Neural cell (in vitro differentiated cells): ENCODE data around the gene IL17A. TPM values are rescaled to one million over a fixed set of nuclear protein-coding genes. Genes with fewer than 3 reads are reported as not detected.

Experiments
- H2AFZ ChIP-seq: fragments of 200-600, 300-800 bp; sonication (generic), shearing (Covaris generic); 2 replicates; pipeline ENCODE4 v1.6.0; 2014; ENCODE audit warnings: low read depth, mild to moderate bottlenecking, antibody characterized with exemption, low read length, moderate library complexity
- H3F3A ChIP-seq: fragments of 200-600 bp; shearing (Covaris generic); 2 replicates; pipeline ENCODE4 v1.6.1; 2016; ENCODE audit warnings: mild to moderate bottlenecking, moderate library complexity, mixed read lengths, antibody characterized with exemption, low read length; ENCODE audit not compliant: insufficient read depth, poor library complexity, severe bottlenecking
- H3K27ac ChIP-seq: fragments of 200-600, 300-800 bp; sonication (generic), shearing (Covaris generic); 2 replicates; pipeline ENCODE4 v1.5.1; 2014; ENCODE audit warnings: mild to moderate bottlenecking, low read length, moderate library complexity
- H3K27me3 ChIP-seq: fragments of 300-800, 200-600 bp; sonication (generic), shearing (Covaris generic); 2 replicates; pipeline ENCODE4 v1.6.0; 2014; ENCODE audit warnings: mild to moderate bottlenecking, low read depth, low read length, moderate library complexity; ENCODE audit not compliant: insufficient read depth
- H3K36me3 ChIP-seq: fragments of 300-800, 200-600 bp; sonication (generic), shearing (Covaris generic); 2 replicates; pipeline ENCODE4 v1.5.1; 2014; ENCODE audit warnings: mild to moderate bottlenecking, antibody characterized with exemption, low read length, moderate library complexity; ENCODE audit not compliant: insufficient read depth
- H3K4me2 ChIP-seq: fragments of 300-800, 200-600 bp; sonication (generic), shearing (Covaris generic); 2 replicates; pipeline ENCODE4 v1.6.0; 2014; ENCODE audit warnings: mild to moderate bottlenecking, low read length
- H3K4me3 ChIP-seq: fragments of 300-800, 200-600 bp; sonication (generic), shearing (Covaris generic); 2 replicates; pipeline ENCODE4 v1.5.1; 2014; ENCODE audit warnings: mild to moderate bottlenecking, low read length, moderate library complexity
- H3K79me2 ChIP-seq: fragments of 200-600 bp; shearing (Covaris generic); replicated peaks from 2 replicates; pipeline ENCODE4 v1.6.0; 2014; ENCODE audit warnings: mild to moderate bottlenecking, low read length, moderate library complexity; ENCODE audit not compliant: insufficient read depth
- H3K9ac ChIP-seq: fragments of 300-800, 200-600 bp; sonication (generic), shearing (Covaris generic); 2 replicates; pipeline ENCODE4 v1.6.1; 2016; ENCODE audit warnings: mild to moderate bottlenecking, low read length, mixed read lengths
- H3K9me2 ChIP-seq: fragments of 200-600 bp; shearing (Covaris generic); 2 replicates; pipeline ENCODE4 v1.6.1; 2016; ENCODE audit warnings: mild to moderate bottlenecking, low read length, mixed read lengths; ENCODE audit not compliant: insufficient read depth
- H3K9me3 ChIP-seq: fragments of 200-600, 300-800 bp; sonication (generic), shearing (Covaris generic); 2 replicates; pipeline ENCODE4 v1.6.1; 2016; ENCODE audit warnings: mild to moderate bottlenecking, mixed run types, low read length, moderate library complexity, mixed read lengths
- H4K20me1 ChIP-seq: fragments of 200-600 bp; shearing (Covaris generic); 2 replicates; pipeline ENCODE4 v1.6.1; 2016; ENCODE audit warnings: mild to moderate bottlenecking, mixed run types; ENCODE audit not compliant: insufficient read depth
- CTCF ChIP-seq: fragments of 450-650 bp; IDR thresholded peaks from 2 replicates; pipeline ENCODE4 v1.5.1; 2014; ENCODE audit warnings: antibody characterized with exemption, mild to moderate bottlenecking, moderate library complexity; ENCODE audit not compliant: poor library complexity, severe bottlenecking
- EP300 ChIP-seq: fragments of 450-650 bp; conservative IDR thresholded peaks from 2 replicates; pipeline ENCODE4 v1.6.1; 2014; ENCODE audit warnings: antibody characterized with exemption, mild to moderate bottlenecking, moderate library complexity; ENCODE audit not compliant: poor library complexity, severe bottlenecking
- EZH2 ChIP-seq: fragments of 200-600, 300-800 bp; shearing (Covaris generic), sonication (generic); IDR thresholded peaks from 2 replicates; pipeline ENCODE4 v1.6.1; 2014; ENCODE audit warnings: antibody characterized with exemption, low read length, borderline replicate concordance, mild to moderate bottlenecking; ENCODE audit not compliant: insufficient read depth, poor library complexity, severe bottlenecking
- MXI1 ChIP-seq: fragments of 450-650 bp; conservative IDR thresholded peaks from 2 replicates; pipeline ENCODE4 v1.6.1; 2014; ENCODE audit warnings: antibody characterized with exemption, mild to moderate bottlenecking; ENCODE audit not compliant: poor library complexity, severe bottlenecking
- POLR2AphosphoS5 ChIP-seq: IDR thresholded peaks from 2 replicates; pipeline ENCODE4 v1.6.1; 2012
- RAD21 ChIP-seq: fragments of 450-650 bp; conservative IDR thresholded peaks from 2 replicates; pipeline ENCODE4 v1.6.1; 2014; ENCODE audit warnings: antibody characterized with exemption, mild to moderate bottlenecking, moderate library complexity
- REST ChIP-seq: IDR thresholded peaks from 2 replicates; pipeline ENCODE4 v1.6.1; 2012; ENCODE audit warnings: borderline replicate concordance
- SMC3 ChIP-seq: fragments of 450-650 bp; conservative IDR thresholded peaks from 2 replicates; pipeline ENCODE4 v1.6.1; 2014; ENCODE audit warnings: antibody characterized with exemption, mild to moderate bottlenecking, moderate library complexity; ENCODE audit not compliant: poor library complexity
- TAF1 ChIP-seq: IDR thresholded peaks from 2 replicates; pipeline ENCODE4 v1.6.1; 2012; ENCODE audit warnings: low read depth
- polyA plus RNA-seq: library from polyadenylated mRNA; depleted of rRNA; stranded (reverse); fragments of >200 nt; gene quantifications from 2 replicates; pipeline ENCODE4 v1.2.3, GENCODE V29; 2014

IL17A gene
- polyA plus RNA-seq, 1 donor from 2014 or later = not detected

GRCh38 chr6:52213127-52213526, 27.0 kb downstream of the IL17A start:
- Histone ChIP-seq H3K9me2 (no peaks in the 10 kb centered on the region), H3K79me2 (no peaks in the 10 kb centered on the region), H3K27ac (no peak overlapping the region), H3K9me3 (no peaks in the 10 kb centered on the region), H3K9ac (no peak overlapping the region), H3K36me3 (no peaks in the 10 kb centered on the region), H4K20me1 (no peaks in the 10 kb centered on the region), H3K4me3 (no peak overlapping the region), H2AFZ (no peak overlapping the region), H3K4me2 (no peak overlapping the region), H3K27me3 (no peaks in the 10 kb centered on the region), H3F3A (no peaks in the 10 kb centered on the region)
- TF ChIP-seq EP300 = no peak
- no peak for TF ChIP-seq MXI1

- no peaks in the 10 kb centered on the region for H3K79me2 ChIP-seq
- no peaks in the 10 kb centered on the region for H3K27me3 ChIP-seq
- TF ChIP-seq EZH2 (no peak), CTCF (no peak), REST (no peak), MXI1 (no peak), RAD21 (no peak), POLR2AphosphoS5 (no peak), TAF1 (no peak), EP300 (no peak), SMC3 (no peak)
- no peaks in the 10 kb centered on the region for H3K9me3 ChIP-seq
- H3F3A ChIP-seq = no peaks in the 10 kb centered on the region
- no peaks in the 10 kb centered on the region for H4K20me1 ChIP-seq
- H3K9ac ChIP-seq = no peak overlapping the region
- no peak overlapping the region for H3K4me2 ChIP-seq
- no peaks in the 10 kb centered on the region for H3K36me3 ChIP-seq
- H2AFZ ChIP-seq = no peak overlapping the region
- H3K4me3 ChIP-seq = no peak overlapping the region
- no peaks in the 10 kb centered on the region for H3K9me2 ChIP-seq
- H3K27ac ChIP-seq = no peak overlapping the region
Observed at GRCh38 chr6:52215787-52216186, 29.6 kb downstream of the IL17A start.

- no peaks in the 10 kb centered on the region for H3K9me3 ChIP-seq
- no peak overlapping the region for H3K9ac ChIP-seq
- no peaks in the 10 kb centered on the region for H3K36me3 ChIP-seq
- TF ChIP-seq EP300 (no peak), POLR2AphosphoS5 (no peak), TAF1 (no peak), CTCF (no peak), RAD21 (no peak), MXI1 (no peak), EZH2 (no peak), REST (no peak), SMC3 (no peak)
- H3K27me3 ChIP-seq = no peaks in the 10 kb centered on the region
- H3K4me3 ChIP-seq = no peak overlapping the region
- no peaks in the 10 kb centered on the region for H4K20me1 ChIP-seq
- no peaks in the 10 kb centered on the region for H3K9me2 ChIP-seq
- H3K27ac ChIP-seq = no peak overlapping the region
- no peaks in the 10 kb centered on the region for H3K79me2 ChIP-seq
- no peaks in the 10 kb centered on the region for H3F3A ChIP-seq
- H3K4me2 ChIP-seq = no peak overlapping the region
- no peak overlapping the region for H2AFZ ChIP-seq
Observed at GRCh38 chr6:52216932-52217575, 30.9 kb downstream of the IL17A start.
